Measurements from ENCODE around the gene IFNA14.
A peak's percentile ranks its signal among the peaks of the same experiment; 100 is the strongest.
"Not testable (repeated sequence)": the region's sequence is repeated elsewhere in the genome, so short reads cannot be mapped to it uniquely, and the experiment has no call there.

DNA sequence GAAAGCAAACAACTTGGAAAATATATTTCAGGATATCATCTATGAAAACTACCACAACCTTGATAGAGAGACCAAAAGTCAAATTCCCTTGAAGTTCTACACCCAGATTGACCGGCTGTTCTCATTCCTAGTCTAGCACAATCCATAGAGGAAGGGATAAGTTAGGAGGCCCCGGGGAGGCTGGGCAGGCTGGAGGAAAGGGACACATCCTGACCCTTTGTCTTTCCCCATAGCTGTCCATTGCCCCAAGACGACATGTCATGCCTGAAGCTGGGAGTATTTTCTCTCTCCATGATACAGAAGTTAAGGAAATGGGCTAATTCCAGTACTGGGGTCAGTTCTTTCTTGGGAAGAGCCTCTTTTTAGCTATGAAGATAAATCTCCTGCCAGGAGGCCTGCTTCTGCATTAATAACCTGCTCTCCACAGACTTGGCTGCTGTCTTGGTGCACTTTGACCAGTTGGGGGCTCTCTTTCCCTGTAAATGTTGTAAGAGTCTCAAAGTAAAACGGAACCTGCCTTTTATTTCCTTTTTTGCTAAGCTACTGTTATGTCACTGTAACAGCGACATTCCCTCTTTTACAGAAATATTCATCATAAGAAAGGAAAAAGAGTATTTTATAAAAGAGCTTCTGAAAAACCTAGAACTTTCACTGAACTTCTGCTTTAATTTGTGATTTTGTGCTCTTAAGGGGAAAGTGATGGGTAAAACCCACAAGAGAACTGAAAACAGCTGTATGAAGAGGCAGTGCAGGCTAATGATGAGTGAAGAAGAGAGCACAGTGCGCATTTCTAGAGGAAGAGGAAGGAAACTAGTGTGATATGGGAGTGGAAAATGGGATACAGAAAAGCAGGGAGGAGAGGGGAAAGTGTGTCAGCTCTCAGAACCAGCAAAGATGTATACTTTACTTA lies 44.7 kb downstream of the IFNA14 start:
- TF ChIP-seq EP300 (IDR thresholded peaks at IDR 0.05; ENCODE audit: borderline replicate concordance); EGR1 (IDR thresholded peaks at IDR 0.05); TAF1 (IDR thresholded peaks at IDR 0.05; ENCODE audit: low read depth); CEBPB (IDR thresholded peaks at IDR 0.05); NFIC (IDR thresholded peaks at IDR 0.05); USF1 (IDR thresholded peaks at IDR 0.05); REST (IDR thresholded peaks at IDR 0.05; ENCODE audit: low read depth); FOXM1 (IDR thresholded peaks at IDR 0.05; ENCODE audit: borderline replicate concordance, low read depth); YY1 (IDR thresholded peaks at IDR 0.05; ENCODE audit: low read depth): not testable (repeated sequence)
- peak; percentile 54 for TF ChIP-seq RAD21 (IDR thresholded peaks at IDR 0.05; ENCODE audit: low read depth)
- TF ChIP-seq, protein P1, sequence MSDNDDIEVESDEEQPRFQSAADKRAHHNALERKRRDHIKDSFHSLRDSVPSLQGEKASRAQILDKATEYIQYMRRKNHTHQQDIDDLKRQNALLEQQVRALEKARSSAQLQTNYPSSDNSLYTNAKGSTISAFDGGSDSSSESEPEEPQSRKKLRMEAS (IDR thresholded peaks at IDR 0.05), result not testable (repeated sequence)

All from Ishikawa (cell line).